ENCODE results near the gene CDK3.

The CDK3 gene

GRCh38 chr17:75980188-75981018 is 20.3 kb upstream of the CDK3 start:
- peak overlapping the region; percentile 99 for H3K4me3 Mint-ChIP-seq
- ATAC-seq (no peak), DNase-seq (no peak)
- peaks cover 6% of the 10 kb centered on the region for H3K36me3 Mint-ChIP-seq (ENCODE audit: low read depth)
- peaks cover 51% of the 10 kb centered on the region for H3K4me1 Mint-ChIP-seq
- H3K9me3 Mint-ChIP-seq = no peaks in the 10 kb centered on the region
- H3K27ac Mint-ChIP-seq = peak overlapping the region; percentile 100
- no peaks in the 10 kb centered on the region for H3K27me3 Mint-ChIP-seq

DNA sequence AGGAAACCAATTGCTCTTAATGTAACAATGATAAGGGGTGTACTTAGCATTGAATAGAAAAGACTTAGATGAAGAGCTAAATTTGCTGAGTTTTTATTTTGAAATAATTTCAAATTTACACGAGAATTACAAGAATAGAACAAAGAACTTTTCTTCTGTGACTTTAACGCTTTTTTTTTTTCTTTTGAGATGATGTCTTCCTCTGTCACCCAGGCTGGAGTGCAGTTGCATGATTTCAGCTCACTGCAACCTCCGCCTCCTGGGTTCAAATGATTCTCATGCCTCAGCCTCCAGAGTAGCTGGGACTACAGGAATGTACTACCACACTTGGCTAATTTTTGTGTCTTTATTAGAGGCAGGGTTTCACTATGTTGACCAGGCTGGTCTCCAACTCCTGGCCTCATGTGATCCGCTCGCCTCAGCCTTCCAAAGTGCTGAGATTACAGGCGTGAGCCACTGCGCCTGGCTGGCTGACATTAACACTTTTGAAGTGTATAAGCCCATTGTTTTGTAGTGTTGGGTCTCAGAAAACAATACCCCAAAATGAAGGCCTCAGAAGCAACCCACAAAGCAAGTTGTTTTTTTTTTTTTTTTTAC is 19.5 kb upstream of the CDK3 start:
- peak overlapping the region; percentile 99 for H3K4me3 Mint-ChIP-seq
- peak overlapping the region; percentile 100 for H3K27ac Mint-ChIP-seq
- ATAC-seq (no peak), DNase-seq (no peak)
- peaks cover 45% of the 10 kb centered on the region for H3K4me1 Mint-ChIP-seq
- H3K27me3 Mint-ChIP-seq = no peaks in the 10 kb centered on the region
- no peaks in the 10 kb centered on the region for H3K9me3 Mint-ChIP-seq
- H3K36me3 Mint-ChIP-seq (ENCODE audit: low read depth) = peaks cover 6% of the 10 kb centered on the region

DNA sequence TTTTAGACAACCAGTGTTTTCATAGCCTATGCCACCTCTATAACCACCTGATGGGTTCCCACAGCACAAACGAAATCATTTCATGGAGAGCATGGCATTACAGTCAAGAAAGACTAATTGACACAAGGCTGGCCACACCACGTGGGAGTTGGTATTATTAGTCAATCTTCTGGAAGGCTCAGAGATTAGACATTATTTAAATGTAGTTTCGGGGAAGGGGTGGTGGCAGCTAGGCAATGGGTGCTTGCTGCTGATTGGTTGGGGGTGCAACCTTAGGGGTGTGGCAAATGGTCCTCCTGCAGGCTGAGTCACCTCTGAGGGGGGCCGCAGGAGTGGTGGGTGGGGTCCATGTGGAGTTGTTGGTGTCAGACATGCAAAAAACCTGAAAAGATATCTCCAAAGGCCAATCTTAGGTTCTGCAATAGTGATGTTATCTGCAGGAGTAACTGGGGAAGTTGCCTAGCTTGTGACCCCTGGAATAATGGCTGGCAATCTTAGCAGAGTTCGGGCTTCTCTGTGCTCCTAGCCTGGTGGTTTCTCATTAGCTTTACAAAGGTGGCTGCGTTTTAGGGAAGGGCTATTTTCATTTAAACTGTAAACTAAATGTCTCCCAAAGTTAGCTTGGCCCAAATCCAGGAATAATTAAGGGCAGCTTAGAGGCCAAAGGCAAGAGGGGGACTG is 17.0 kb upstream of the CDK3 start:
- H3K27ac Mint-ChIP-seq = no peak overlapping the region

GRCh38 chr17:75985986-75986385 is 14.7 kb upstream of the CDK3 start:
- ATAC-seq (no peak), DNase-seq (no peak)
- no peaks in the 10 kb centered on the region for H3K9me3 Mint-ChIP-seq
- no peak overlapping the region for H3K4me3 Mint-ChIP-seq
- H3K27me3 Mint-ChIP-seq = no peaks in the 10 kb centered on the region
- peaks cover 11% of the 10 kb centered on the region for H3K4me1 Mint-ChIP-seq
- peaks cover 7% of the 10 kb centered on the region for H3K36me3 Mint-ChIP-seq (ENCODE audit: low read depth)
- no peak overlapping the region for H3K27ac Mint-ChIP-seq

More for the DNA sequence above, 17.0 kb upstream of the CDK3 start:
- no peak for DNase-seq
- Mint-ChIP-seq H3K4me1 (peaks cover 25% of the 10 kb centered on the region), H3K36me3 (ENCODE audit: low read depth) (peaks cover 9% of the 10 kb centered on the region), H3K27me3 (no peaks in the 10 kb centered on the region), H3K4me3 (no peak overlapping the region), H3K9me3 (no peaks in the 10 kb centered on the region)
- ATAC-seq = no peak

DNA sequence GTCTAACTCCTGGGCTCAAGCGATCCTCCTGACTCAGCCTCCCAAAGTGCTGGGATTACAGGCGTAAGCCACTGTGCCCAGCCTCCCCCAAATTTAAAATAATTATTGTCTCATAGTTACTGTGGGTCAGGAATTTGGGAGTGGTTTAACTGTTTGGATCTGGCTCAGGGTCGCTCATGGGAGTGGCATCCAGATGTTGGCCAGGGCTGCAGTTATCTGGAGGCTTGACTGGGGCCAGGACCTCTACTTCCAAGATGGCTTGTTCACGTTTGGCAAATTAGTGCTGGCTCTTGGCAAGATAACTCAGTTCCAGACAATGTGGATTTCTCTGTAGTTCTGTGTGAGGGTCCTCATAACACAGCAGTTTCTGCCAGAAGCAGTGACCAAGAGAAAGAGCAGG is 13.6 kb upstream of the CDK3 start:
- H3K4me3 Mint-ChIP-seq = no peak overlapping the region
- ATAC-seq (no peak), DNase-seq (no peak)
- H3K4me1 Mint-ChIP-seq = peaks cover 5% of the 10 kb centered on the region
- H3K36me3 Mint-ChIP-seq (ENCODE audit: low read depth) = peaks cover 11% of the 10 kb centered on the region
- H3K27me3 Mint-ChIP-seq = no peaks in the 10 kb centered on the region
- no peak overlapping the region for H3K27ac Mint-ChIP-seq
- H3K9me3 Mint-ChIP-seq = no peaks in the 10 kb centered on the region

DNA sequence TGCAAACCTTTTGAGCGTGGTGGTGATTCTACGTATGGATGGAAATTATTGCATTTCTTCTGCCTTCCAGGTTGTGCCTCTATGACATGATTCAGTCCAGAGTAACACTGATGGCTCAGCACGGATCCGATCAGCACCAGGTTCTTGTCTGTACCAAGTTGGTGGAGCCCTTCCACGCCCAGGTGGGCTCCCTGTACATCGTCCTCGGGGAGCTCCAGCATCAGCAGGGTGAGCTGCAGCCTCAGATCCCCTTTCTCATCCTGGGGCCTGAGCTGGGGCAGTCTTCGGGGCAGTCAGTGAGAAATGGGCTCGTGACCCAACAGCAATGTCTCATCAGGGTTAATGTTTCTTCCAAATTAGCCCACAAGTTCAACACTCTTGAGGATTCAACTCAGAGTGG is 9.3 kb upstream of the CDK3 start:
- ATAC-seq (no peak), DNase-seq (no peak)
- Mint-ChIP-seq H3K4me3 (no peak overlapping the region), H3K4me1 (peaks cover 2% of the 10 kb centered on the region), H3K9me3 (no peaks in the 10 kb centered on the region), H3K36me3 (ENCODE audit: low read depth) (peaks cover 13% of the 10 kb centered on the region), H3K27ac (no peak overlapping the region), H3K27me3 (no peaks in the 10 kb centered on the region)

- Mint-ChIP-seq H3K4me3 (no peak overlapping the region), H3K27ac (no peak overlapping the region), H3K9me3 (no peaks in the 10 kb centered on the region), H3K27me3 (no peaks in the 10 kb centered on the region), H3K36me3 (ENCODE audit: low read depth) (peaks cover 8% of the 10 kb centered on the region), H3K4me1 (peaks cover 16% of the 10 kb centered on the region)
- ATAC-seq = no peak
- DNase-seq = no peak
These were observed 5.8 kb upstream of the CDK3 start for GRCh38 chr17:75994802-75995370.

DNA sequence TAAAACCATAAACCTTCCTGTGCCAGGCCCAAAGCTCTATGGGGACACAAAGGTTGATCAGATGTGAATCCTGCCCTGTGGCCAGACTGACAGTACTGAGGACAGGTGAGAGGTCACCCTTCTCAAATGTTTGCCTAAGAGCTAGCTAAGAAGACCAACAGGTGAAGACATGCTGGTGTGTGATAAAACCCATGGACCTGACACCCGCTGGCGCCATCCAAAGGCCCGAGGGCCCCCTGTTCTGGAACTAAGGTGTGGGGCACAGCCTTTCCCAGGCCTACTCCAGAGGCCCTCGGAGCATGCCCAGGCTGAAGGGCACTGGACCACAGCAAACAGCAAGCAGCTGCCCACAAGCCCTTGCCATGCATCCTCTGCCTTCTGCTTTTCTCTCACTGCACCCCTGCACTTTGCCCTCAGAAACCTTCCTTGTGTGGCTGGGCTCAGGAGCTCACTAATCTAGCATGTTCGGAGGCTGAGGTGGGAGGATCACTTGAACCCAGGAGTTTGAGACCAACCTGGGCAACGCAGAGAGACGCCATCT is 5.2 kb upstream of the CDK3 start:
- Mint-ChIP-seq H3K4me3 (no peak overlapping the region), H3K27me3 (no peaks in the 10 kb centered on the region), H3K27ac (no peak overlapping the region), H3K9me3 (no peaks in the 10 kb centered on the region), H3K4me1 (peaks cover 16% of the 10 kb centered on the region), H3K36me3 (ENCODE audit: low read depth) (peaks cover 8% of the 10 kb centered on the region)
- DNase-seq (no peak), ATAC-seq (no peak)

DNA sequence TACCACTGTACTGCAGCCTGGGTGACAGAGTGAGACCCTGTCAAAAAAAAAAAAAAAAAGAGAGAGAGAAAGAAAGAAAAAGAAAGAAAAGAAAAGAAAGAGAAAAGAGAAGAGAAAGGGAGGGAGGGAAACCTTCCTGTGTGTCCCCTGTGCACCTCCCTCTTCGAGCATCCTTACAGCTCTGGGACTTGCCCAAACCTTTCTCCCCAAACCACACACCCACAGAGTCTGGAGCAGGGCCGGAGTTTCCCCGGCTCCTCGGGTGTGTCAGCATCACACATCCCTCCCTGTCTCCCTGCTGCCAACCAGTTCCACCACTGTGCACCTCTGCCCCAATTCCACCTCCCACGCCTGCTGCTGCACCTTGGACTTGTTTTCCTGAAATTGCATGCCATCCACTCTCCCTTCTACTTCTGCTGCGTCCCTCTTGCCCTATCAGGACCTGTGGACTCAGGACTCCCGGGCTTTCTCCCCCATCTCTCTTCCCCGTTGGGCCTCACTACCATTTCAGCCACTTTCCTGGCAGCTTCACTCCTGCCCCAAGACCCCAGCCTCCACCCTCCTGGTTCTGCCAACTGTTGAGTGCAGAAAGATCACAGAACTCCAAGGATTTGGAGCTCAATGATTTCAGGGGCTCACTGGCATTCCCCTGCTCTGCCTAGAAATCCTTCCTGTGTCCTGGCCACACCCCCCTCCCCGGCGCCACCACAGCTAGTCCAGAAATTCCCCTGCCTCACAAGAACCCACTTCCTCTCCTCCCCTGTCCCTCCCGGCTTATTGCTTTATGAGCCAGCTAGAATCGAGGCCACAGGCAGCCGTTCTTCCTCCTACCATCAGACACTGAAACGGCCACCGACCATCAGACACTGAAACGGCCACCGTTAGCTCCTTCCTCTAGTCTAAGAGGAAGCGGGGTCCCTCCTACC is 3.7 kb upstream of the CDK3 start:
- peaks cover 16% of the 10 kb centered on the region for H3K4me1 Mint-ChIP-seq

GRCh38 chr17:75998327-75998795 is 2.3 kb upstream of the CDK3 start:
- ATAC-seq = no peak
- H3K27me3 Mint-ChIP-seq = no peaks in the 10 kb centered on the region
- peaks cover 16% of the 10 kb centered on the region for H3K4me1 Mint-ChIP-seq
- no peak for DNase-seq
- H3K4me3 Mint-ChIP-seq = no peak overlapping the region
- H3K9me3 Mint-ChIP-seq = no peaks in the 10 kb centered on the region
- no peak overlapping the region for H3K27ac Mint-ChIP-seq
- peaks cover 1% of the 10 kb centered on the region for H3K36me3 Mint-ChIP-seq (ENCODE audit: low read depth)

More for the DNA sequence above, 3.7 kb upstream of the CDK3 start:
- Mint-ChIP-seq H3K36me3 (ENCODE audit: low read depth) (peaks cover 4% of the 10 kb centered on the region), H3K27ac (peak overlapping the region; percentile 80), H3K4me3 (peak overlapping the region; percentile 13), H3K27me3 (no peaks in the 10 kb centered on the region), H3K9me3 (no peaks in the 10 kb centered on the region)
- peak; percentile 58 for ATAC-seq
- peak; percentile 55 for DNase-seq

- Mint-ChIP-seq H3K4me1 (peaks cover 16% of the 10 kb centered on the region), H3K27me3 (no peaks in the 10 kb centered on the region), H3K27ac (no peak overlapping the region), H3K36me3 (ENCODE audit: low read depth) (no peaks in the 10 kb centered on the region), H3K4me3 (no peak overlapping the region), H3K9me3 (no peaks in the 10 kb centered on the region)
- peak; percentile 78 for DNase-seq
- ATAC-seq = peak; percentile 53
These were observed 470 bp upstream of the CDK3 start for GRCh38 chr17:76000016-76000754.

- Mint-ChIP-seq H3K36me3 (ENCODE audit: low read depth) (peaks cover 2% of the 10 kb centered on the region), H3K27me3 (no peaks in the 10 kb centered on the region), H3K4me1 (peaks cover 6% of the 10 kb centered on the region), H3K9me3 (no peaks in the 10 kb centered on the region), H3K4me3 (no peak overlapping the region), H3K27ac (no peak overlapping the region)
- ATAC-seq (no peak), DNase-seq (no peak)
These were observed 1.4 kb downstream of the CDK3 start for GRCh38 chr17:76002100-76002499.

DNA sequence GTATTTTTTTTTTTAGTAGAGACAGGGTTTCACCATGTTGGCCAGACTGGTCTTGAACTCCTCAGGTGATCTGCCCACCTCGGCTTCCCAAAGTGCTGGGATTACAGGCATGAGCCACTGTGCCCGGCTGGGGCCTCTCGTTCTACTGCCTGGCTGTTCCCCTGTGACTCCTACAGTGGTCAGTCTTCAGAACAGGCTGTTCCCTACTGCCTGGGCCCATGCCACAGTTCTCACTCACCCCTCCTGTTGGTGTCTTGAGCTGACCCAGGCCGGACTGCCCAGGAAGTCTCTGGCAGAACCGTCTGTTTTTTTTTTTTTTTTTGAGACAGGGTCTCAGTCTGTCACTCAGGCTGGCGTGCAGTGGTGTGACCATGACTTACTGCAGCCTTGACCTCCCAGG is 3.3 kb downstream of the CDK3 start:
- DNase-seq (no peak), ATAC-seq (no peak)
- Mint-ChIP-seq H3K27me3 (no peaks in the 10 kb centered on the region), H3K4me3 (no peak overlapping the region), H3K4me1 (no peaks in the 10 kb centered on the region), H3K36me3 (ENCODE audit: low read depth) (peaks cover 2% of the 10 kb centered on the region), H3K9me3 (no peaks in the 10 kb centered on the region), H3K27ac (no peak overlapping the region)

Measured in activated naive CD8-positive, alpha-beta T cell treated with anti-CD3 and anti-CD28 coated beads, Interleukin-2, amount 50 U/mL, for 24 hours (primary cell).